ENCODE data around the gene PLA2G7.

- no peak for TF ChIP-seq CTCF (IDR thresholded peaks at IDR 0.05 in 4 of 5, conservative IDR thresholded peaks at IDR 0.05 in 1 of 5)
- TF ChIP-seq POLR2A (IDR thresholded peaks at IDR 0.05): no peak
These were observed 35.2 kb downstream of the PLA2G7 start for GRCh38 chr6:46699970-46700369.

Data from gastrocnemius medialis (tissue), 4 donors.